ENCODE results near the gene MME.

MME gene

GRCh38 chr3:155190691-155191090, 110.6 kb downstream of the MME start:
- TF ChIP-seq CTCF (IDR thresholded peaks at IDR 0.05; ENCODE audit: low read depth, low read length) = no peak
- H3K4me3 ChIP-seq (replicated peaks in 1 of 2; ENCODE audit: low read depth in 2 of 2, low read length in 2 of 2) = no peak overlapping the region
- DNase-seq (ENCODE audit: low read depth in 2 of 2) = no peak

- H3K4me3 ChIP-seq (replicated peaks in 1 of 2; ENCODE audit: low read depth in 2 of 2, low read length in 2 of 2) = no peak overlapping the region
- TF ChIP-seq CTCF (IDR thresholded peaks at IDR 0.05; ENCODE audit: low read depth, low read length) = no peak
- DNase-seq (ENCODE audit: low read depth in 2 of 2) = no peak
Measured at GRCh38 chr3:155192957-155193746, 113.0 kb downstream of the MME start.

GRCh38 chr3:155193868-155194267, 113.7 kb downstream of the MME start:
- H3K4me3 ChIP-seq (replicated peaks in 1 of 2; ENCODE audit: low read depth in 2 of 2, low read length in 2 of 2) = no peak overlapping the region
- no peak for TF ChIP-seq CTCF (IDR thresholded peaks at IDR 0.05; ENCODE audit: low read depth, low read length)
- no peak for DNase-seq (ENCODE audit: low read depth in 2 of 2)

- TF ChIP-seq CTCF (IDR thresholded peaks at IDR 0.05; ENCODE audit: low read depth, low read length) = no peak
- DNase-seq (ENCODE audit: low read depth in 2 of 2) = no peak
- no peak overlapping the region for H3K4me3 ChIP-seq (replicated peaks in 1 of 2; ENCODE audit: low read depth in 2 of 2, low read length in 2 of 2)
Measured at GRCh38 chr3:155194973-155195957, 115.1 kb downstream of the MME start.

GRCh38 chr3:155196131-155197021, 116.3 kb downstream of the MME start:
- TF ChIP-seq CTCF (IDR thresholded peaks at IDR 0.05; ENCODE audit: low read depth, low read length) = no peak
- no peak for DNase-seq (ENCODE audit: low read depth in 2 of 2)
- no peak overlapping the region for H3K4me3 ChIP-seq (replicated peaks in 1 of 2; ENCODE audit: low read depth in 2 of 2, low read length in 2 of 2)

- no peak for DNase-seq (ENCODE audit: low read depth in 2 of 2)
- no peak for TF ChIP-seq CTCF (IDR thresholded peaks at IDR 0.05; ENCODE audit: low read depth, low read length)
- no peak overlapping the region for H3K4me3 ChIP-seq (replicated peaks in 1 of 2; ENCODE audit: low read depth in 2 of 2, low read length in 2 of 2)
Measured at GRCh38 chr3:155197786-155198185, 117.7 kb downstream of the MME start.

Data from cardiac fibroblast (primary cell).